ENCODE measurements around the gene MINAR1.

The MINAR1 gene

DNA sequence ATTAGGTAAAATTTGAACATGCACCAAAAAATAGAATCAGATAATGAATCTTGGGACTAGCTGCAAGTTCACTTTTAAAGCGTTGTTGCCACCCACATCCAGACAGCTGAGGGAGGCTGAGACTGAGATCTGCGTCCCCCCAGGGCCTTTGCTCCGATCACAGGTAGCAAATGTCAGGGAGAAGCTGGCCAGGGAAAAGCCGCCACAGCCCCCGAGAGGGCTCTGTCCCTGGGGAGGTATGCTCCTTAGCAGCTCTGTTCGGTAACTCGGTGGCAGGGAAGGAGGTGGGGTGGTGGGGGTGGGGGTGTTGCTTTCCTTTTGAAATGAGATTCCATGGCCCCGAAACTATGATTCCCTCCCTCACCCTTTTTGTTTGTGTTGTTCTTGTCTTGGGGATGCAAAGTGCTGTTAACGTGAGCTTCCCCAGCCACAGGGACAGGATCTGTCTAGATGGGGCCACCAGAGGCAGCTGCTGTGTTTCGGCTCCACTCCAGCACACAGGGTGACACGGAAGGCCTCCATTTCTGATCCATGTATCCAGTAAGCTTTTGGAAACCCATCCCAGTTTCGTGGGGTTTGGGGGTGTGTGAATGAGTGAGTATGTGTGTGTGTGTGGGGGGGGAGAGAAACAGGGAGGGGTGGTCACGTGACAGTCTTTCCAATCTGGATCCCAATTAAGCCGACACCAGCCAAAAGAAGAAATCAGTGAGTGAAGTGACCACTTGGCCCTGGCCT lies 1.1 kb upstream of the MINAR1 start:
- peak; percentile 55 for DNase-seq (ENCODE audit: low spot score)

DNA sequence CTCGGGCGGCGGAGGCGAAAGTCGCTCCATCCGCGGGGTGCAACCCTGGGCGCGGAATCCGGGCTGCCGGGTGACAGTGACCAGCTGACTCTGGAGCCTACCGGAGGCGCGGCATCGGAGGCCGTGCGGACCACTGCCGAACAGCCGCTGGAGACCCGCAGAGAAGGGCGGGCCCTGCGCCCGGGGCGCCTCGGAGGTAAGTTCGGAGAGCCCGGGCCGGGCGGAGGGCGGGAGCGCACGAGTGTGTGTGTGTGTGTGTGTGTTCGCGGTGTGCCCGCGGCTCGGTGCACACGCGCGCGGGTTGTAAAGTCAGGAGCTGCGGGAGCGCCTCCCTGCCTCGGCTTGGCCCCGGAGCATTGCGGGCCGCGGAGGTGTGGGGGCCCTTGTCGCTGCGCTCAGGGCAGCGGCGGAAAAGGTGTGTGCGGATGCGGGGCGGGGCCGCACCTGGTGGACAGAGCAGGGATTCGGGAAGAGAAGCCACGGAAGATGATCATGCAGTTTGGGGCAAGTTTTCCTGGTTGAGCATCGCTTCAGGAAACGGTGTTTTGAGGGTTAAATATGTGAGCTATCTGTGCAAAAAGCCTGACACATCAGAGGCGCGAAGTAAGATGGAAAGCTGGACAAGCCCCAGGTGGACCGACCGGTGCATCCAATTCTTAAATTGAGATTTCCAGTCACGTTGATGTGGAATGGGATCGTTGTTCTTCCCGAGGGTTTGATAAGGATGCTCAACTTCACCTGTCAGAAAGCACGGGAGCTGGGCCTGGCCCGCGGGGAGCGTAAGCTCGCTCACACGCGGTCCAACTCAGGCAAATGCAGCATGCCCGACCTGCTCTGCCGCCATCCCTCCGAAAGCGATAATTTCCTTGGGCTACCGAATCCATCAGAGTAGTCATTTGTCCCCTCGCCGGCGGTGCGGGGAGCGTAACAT lies 474 bp downstream of the MINAR1 start:
- peak; percentile 62 for DNase-seq (ENCODE audit: low spot score)

DNA sequence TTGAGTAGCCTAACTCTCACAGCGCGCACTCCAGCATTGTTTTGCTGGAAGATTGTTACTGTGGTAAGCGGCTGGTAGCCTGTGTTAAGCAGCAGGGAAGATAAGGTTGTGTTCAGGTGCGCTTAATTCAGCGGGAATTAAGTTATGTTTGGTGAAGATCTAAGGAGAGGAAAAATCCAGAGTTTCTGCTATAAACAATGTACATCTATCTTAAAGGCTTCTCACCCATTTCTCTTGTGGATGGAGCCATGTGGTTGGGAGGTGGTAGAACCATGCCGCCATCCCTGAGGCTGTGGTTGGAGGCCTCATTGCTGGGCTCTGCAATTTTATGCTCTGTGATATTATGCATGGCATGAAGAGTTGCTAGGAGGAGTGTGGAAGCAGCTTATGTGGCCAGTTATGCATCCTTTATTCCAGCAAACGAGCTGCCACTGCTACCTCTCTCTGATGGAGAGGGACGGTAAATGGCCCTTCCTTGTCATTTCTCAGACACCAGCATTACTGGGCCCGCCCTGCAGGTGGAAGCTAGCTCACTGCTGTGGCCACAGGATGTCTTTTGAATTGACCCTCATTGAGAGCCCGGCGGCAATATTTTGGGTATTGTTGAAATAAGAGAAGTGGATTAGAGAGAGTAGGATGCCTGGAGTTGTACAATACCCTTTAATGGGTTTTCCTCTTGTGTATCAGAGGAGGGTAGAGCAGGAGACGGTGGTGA lies 1.3 kb downstream of the MINAR1 start:
- DNase-seq (ENCODE audit: low spot score): peak; percentile 75

DNA sequence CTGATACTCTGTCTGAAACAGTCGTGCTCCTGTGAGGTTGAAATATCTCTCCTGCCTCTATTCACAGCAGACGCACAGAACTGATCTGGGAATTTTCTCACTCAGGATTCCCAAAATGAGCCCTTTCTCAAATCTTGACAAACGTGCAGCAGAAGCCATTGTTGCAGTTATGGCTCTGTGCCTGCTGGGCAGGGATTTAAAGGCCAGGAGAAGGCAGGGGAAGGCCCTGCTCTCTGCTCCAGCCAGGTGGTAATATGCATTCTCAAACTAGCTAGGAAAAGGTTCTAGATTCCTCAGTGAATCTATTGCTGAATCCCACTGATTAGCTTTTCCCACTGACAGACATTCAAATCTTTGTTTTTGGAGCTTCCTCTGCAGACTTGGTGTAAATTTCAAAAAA lies 2.2 kb downstream of the MINAR1 start:
- DNase-seq (ENCODE audit: low spot score): peak; percentile 67

DNA sequence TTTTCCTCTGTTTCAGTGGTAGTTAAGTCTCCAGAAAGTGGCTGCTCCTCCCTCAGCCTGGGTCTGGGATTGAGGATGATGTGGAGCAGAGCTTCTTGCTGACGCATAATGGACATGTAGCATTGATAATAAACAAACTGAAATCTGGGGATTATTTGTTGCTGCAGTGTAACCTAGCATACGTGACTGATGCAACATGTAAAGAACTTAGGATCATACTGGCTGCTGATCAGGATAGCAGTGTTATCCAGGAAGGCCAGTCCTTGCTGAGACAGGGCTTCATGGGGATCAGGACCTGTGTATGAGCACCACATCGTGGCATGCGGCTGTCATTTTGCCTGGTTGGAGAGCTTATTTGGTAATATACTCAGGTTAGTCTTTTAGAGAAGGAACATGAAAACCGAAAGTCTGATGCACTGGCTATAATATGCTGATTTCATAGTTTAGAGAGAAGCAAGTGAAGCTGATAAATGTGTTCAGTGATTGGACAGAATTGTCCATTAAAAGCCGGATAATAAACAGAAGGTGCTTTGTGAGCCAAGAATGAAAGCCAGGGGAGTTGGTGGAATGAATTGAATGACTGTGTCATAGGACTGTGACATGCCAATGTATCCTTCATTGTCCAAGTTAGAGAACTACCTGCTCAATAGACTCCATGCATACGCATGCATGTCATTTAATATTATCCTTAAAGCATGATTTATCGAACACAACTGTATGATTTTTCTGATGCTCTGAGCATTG lies 4.1 kb downstream of the MINAR1 start:
- DNase-seq (ENCODE audit: low spot score): no peak

DNA sequence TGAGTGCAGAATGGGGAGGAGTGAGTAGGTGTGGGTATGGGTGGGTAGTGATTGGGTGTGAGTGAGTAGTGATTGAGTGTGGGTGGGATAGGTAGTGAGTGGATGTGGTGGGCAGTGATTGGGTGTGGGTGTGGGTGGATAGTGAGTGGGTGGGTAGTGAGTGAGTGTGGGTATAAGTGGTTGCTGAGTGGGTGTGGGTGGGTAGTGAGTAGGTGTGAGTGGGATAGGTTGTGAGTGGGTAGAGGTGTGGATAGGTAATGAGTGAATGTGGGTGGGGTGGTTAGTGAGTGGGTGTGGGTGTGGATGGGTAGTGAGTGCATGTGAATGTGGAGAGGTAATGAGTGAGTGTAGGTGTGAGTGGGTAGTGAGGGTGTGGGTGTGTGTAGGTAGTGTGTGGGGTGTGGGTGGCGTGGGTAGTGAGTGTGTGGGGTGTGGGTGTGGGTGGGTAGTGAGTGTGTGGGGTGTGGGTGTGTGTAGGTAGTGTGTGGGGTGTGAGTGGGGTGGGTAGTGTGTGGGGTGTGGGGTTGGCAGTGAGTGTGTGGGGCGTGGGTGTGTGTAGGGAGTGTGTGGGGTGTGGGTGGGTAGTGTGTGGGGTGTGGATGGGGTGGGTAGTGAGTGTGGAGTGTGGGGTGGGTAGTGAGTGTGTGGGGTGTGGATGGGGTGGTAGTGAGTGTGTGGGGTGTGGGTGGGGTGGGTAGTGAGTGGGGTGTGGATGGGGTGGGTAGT lies 5.3 kb downstream of the MINAR1 start:
- DNase-seq (ENCODE audit: low spot score): no peak

DNA sequence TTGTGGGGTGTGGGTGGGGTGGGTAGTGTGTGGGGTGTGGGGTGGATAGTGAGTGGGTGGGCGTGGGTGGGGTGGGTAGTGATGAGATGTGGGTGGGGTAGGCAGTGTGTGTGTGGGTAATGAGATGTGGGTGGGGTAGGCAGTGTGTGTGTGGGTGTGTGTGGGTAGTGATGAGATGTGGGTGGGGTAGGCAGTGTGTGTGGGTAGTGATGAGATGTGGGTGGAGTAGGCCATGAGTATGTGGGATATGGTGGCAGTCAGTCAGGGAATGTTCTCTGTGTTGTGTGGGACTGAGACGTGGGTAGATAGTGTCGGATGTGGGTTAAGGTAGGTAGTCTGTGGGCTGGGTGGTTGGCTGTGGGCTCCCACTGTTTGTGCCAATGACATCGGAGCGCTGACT lies 7.1 kb downstream of the MINAR1 start:
- DNase-seq (ENCODE audit: low spot score): no peak

DNA sequence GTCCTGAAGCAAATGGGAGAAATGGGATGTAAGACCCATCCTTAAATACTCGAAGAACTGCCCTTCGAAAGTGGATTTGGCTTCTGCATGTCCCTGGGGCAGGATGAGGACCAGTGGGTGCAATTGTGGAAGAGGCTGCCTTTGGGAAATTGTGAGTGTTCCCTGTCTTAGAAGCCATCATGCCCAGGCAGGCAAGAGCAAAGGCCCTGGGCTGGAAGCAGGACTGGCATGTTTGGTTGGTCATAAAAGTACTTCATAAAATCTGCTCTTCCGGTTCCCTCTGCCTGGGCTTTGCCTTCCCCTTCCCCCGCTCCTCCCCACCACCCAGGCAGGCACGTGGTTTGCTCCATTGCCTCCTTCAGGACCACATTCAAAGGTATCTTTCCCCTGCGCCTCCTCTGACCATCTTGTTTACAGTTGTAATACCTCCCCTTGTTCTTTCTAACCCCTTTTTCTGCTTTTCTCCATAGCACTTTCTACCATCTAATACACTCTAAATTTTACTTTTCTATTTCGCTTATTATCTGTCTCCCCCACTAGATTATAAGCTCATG lies 8.3 kb downstream of the MINAR1 start:
- no peak for DNase-seq (ENCODE audit: low spot score)

DNA sequence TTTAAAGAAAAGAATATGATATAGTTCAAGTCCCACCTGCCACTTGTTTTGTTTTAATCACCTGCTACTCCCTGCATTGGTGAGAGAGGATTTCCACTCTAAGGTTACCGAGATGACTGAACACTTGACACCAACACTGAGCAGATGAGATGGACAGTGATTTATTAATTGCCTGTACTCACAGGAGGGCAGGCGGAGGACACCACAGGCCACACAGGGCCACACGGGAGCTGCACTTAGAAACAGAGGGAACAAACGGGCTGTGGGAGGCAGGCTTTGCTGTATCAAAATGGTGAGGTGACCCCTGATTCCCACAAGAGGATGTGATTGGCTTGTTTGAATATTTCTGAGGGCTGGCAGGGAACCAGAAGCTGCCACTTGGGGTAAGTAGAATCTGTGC lies 10.8 kb downstream of the MINAR1 start:
- DNase-seq (ENCODE audit: low spot score): no peak

DNA sequence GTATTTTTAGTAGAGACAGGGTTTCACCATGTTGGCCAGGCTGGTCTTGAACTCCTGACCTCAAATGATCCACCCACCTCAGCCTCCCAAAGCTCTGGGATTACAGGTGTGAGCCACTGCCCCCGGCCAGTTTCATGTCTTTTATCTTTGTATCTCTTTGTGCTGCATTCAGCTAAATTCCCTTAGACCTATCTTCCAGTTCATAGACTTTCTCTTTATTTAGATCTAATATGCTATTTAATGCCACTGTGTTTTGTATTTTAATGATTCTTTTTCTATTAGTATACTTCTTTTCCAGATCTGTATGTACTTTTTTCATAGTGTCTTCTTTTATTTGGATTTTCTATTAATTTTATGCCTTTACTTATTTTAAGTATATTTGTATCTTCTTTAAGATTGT lies 14.9 kb downstream of the MINAR1 start:
- no peak for DNase-seq (ENCODE audit: low spot score)

DNA sequence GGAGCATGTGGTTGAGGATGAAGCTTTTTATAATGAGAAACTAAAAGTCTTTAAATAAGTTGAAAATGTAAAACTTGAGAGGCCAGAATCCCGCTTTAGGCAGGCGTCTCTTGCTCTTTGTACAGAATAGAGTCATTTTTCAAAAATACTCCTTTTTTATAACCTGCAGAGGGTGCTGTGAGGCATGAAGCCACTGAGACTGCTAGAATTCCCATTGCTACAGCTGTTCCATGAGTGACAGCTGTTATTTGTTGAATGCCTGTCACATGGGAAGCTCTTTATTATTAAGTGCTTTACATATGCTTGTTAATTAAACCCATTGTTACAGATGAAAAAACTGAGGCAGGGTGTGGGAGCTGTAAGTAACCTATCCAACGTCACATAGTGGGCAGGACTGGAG lies 18.5 kb downstream of the MINAR1 start:
- no peak for DNase-seq (ENCODE audit: low spot score)

DNA sequence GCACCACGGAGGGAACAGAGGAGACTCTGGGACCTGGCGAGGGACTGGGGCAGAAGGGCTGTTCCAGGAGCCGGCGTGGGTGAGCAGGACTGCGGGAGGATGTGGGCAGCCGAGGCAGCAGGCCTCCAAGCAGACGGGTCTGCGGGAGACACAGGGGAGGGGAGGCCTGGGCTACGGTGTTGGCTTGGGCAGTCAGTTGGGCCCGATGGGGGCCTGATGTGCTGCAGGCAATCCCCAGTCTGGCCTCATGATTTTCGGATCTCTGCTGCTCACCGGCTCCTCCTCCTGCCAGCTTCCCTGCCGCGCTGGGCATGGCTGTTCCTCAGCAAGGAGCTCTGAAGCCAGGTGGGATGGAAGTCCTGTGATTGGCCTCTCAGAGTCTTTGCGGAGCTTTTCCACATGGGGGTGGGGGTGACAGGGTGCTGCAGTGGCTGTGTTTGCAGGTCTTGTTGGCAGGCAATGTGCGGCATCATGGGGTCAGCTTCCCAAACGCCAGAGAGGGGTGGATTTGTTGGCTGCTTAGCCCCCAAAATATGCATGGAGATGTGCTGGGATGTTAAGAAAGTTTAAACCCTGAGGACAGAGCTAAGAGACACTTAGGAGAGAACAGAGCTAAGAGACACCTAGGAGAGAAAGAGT lies 19.3 kb downstream of the MINAR1 start:
- peak; percentile 78 for DNase-seq (ENCODE audit: low spot score)

DNA sequence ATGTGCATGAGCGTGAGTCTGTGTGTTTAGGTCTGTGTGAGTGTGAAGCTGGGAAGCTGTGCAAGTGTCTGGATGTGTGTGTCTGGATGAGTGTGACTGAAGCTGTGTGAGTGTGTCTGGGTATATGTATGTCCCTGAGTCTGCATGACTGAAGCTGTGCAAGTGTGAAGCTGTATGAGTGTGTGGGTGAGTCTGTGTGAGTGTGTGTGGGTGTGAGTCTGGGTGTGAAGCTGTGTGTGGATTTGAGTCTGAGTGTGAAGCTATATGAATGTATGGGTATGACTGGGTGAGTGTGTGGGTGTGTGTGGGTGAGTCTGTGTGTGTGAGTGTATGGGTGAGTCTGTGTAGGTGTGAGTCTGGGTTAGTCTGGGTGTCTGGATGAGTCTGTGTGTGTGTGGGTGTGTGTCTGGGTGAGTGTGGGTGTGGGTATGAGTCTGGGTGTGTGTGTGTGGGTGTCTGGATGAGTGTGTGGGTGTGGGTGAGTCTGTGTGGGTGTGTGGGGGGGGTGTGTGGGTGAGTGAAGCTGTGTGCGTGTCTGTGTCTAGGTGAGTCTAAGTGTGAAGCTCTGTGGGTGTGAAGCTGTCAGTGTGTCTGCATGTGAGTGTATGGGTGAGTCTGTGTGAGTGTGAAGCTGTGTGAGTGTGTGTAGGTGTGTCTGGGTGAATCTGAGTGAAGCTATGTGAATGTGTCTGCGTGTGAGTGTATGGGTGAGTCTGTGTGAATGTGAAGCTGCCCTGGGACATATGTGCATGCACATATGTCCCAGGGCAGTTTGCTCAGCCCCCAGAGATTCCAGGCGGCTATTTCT lies 20.3 kb downstream of the MINAR1 start:
- DNase-seq (ENCODE audit: low spot score): no peak

DNA sequence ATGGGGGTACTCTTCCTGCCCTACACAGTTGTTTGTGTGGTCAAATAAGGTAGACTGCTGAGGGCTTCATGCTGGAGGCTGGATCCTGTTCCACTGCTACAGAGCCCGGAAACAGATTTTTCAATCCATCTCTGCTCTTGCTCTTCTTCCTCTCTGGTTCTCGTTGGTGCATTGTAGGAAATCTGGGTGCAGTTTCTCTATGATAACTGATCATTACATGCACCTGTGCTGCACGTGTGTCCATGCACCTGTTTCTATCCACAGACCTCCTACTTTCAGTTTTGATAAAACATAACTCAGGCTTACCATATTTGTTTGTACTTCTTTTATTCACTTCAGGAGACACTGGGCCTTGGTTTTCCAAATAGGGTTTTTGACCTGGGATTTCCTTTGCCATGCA lies 21.3 kb downstream of the MINAR1 start:
- DNase-seq (ENCODE audit: low spot score): no peak

DNA sequence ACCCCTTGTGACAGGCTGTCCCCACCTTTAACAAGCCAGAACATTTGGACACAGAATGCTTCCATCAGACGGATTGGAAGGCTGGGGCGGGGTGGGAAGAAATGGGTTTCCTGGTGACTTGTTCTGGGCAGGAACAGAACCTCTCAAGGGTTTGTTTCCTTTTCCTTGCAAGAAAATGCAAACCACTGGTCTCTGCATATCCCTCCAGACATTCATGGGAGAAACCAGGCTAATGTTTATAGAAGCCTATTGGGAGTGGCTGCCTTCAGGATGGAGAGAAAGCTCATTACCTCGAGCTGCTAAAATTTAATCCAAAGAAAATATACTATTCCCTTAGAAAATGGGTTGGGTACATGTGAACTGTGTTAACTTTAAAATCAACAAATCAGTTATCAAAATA lies 21.9 kb downstream of the MINAR1 start:
- DNase-seq (ENCODE audit: low spot score): no peak

DNA sequence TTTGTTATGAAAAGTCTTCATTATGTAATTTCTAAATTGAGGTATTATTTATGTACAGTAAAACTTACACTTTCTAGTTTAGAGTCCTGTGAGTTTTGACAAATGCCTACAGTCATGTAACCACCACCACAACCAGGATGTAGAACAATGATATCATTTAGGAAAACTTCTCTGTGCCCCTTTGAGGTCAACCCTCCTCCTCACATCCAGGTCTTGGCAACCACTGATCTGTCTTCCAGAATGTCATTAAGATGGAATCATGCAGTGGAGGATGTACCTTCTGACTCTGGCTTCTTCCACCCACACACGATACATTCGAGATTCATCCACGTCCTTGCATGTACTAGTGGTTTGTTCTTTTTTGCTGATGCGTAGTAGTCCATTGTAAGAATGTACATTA lies 23.2 kb downstream of the MINAR1 start:
- DNase-seq (ENCODE audit: low spot score): no peak

DNA sequence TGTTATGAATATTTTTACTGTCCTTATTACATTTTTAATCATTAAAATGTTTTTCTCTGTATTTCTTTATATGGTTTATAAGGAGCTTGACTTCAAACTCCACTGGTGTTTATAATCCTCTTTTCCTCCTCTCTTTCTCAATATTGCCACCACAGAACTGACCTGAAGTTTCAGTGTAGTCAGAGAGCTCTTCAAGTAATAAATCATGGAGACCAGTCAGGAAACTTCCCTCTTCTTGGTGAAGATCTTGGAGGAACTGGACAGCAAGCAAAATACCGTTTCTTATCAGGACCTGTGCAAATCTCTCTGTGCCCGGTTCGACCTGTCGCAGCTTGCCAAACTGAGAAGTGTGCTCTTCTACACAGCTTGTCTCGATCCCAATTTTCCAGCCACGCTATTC lies 23.8 kb downstream of the MINAR1 start:
- no peak for DNase-seq (ENCODE audit: low spot score)

DNA sequence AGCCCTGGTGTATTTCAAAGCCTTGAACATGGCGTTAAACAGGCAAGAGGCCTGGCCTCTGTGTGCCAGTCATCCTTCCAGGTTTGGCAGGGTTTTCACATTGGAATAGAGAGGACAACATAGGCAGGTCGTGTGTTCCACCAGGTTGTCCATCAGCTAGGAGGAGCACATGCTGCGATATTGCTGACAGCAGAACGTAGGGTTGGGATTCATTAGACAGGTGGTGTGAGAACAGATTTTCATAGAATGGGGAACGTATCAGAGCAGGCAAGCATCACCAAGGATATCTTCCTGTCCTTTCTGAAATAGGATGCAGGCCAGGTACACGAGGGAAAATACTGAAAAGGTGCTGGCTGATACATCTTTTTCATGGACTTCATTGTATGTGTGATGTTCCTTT lies 26.4 kb downstream of the MINAR1 start:
- DNase-seq (ENCODE audit: low spot score): peak; percentile 73

DNA sequence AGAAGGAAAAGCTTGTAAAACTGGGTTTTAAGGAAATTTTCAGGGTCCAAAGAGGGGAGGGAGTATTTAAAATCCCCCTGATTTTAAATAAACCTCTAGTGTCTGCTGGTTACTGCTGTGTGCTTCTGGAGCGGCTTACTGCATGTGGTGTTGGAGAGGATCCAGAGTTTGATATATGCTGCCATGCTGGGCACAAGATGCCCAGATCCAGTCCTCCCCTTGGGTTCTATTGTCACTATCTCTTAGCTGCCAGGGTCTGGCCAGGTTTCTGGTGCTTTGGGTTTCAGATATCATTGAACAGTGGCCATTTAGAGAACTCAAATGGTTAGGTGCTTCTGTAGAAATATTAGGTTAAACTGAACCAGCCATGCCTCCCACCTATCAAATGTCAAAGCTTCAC lies 27.5 kb downstream of the MINAR1 start:
- peak; percentile 73 for DNase-seq (ENCODE audit: low spot score)

Measured in cerebellar cortex (tissue), 1 donor.